ENCODE data around the gene KRTAP4-7.
A peak's percentile ranks its signal among the peaks of the same experiment; 100 is the strongest.
"Not testable (repeated sequence)": the region's sequence is repeated elsewhere in the genome, so short reads cannot be mapped to it uniquely, and the experiment has no call there.

Gene KRTAP4-7

DNA sequence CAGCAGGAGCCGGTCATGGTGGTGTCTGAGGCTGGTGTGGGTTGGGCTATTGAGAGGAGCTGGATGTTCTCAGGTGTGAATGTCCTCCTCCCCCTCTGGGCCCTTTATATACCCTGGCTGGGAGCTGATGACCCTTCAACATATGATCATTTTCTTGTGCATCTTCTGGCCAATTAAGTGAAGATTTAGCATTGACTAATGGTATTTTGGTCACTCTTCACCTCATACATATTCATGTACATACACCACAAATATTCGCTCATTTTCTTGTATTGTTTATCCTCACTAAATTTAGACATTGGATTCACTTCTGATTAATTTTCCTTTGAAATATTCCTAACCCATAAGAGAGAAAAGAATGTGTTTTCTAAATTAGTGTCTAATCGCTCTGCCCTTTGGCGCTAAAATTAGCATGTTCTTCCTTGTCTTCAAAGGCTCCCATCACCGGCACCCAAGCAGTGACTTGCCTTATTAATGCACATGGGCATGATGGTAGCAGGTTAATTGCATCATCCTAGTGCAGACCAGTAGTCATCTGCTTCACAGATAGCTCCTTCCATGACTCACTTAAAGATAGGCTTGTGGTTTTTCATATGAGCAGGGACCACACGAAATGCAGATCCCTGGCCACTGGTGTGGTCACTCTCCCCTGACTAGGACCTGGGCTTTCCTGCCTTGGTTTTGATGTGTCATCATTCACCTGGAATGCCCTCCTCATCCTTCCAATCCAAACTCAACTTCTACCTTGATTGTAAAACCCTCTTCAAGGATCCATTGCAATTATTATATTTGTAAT is 17.9 kb upstream of the KRTAP4-7 start, which contains the start of gene KRTAP2-4:
TSS of gene KRTAP2-4 (minus strand) at position 51 of the 796 bp plus-strand sequence. CDS start at position 17, 34 bp downstream.
- peak in 1 of 2 donors; percentile 3 for DNase-seq

DNA sequence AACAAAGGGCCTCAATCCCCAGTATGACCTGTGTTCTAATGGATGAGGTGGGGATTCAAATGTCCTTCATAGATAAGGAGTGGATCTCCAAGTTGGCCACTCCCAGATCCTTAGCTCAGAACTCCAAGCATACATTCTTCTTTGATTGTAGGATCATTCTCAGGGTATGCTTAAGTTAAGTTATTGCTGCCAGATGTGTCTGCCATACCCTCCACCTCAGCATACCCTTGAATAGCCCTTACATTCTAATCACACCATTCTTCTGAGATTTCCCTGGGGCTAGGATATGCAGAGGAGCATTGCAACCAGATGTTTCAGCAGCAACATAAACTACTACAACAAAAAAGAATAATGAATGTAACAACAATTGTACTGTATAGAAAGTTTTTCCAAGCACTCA is 16.7 kb upstream of the KRTAP4-7 start:
- DNase-seq: no peak

DNA sequence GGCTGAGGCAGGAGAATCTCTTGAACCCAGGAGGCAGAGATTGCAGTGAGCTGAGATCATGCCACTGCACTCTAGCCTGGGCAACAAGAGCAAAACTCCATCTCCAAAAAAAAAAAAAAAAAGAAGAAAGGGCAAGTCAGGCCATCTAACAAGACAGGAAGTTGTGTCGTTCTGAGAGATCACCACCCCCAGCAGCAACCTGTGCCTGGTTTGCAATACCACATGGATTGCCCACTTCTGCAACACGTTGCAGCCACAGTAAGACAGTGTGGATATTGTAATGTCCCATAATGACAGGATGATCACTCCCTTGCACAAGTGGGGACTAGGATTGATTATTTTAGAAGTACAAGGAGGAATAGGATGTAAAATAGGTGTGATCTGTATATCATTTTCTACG is 14.9 kb upstream of the KRTAP4-7 start:
- DNase-seq: no peak

DNA sequence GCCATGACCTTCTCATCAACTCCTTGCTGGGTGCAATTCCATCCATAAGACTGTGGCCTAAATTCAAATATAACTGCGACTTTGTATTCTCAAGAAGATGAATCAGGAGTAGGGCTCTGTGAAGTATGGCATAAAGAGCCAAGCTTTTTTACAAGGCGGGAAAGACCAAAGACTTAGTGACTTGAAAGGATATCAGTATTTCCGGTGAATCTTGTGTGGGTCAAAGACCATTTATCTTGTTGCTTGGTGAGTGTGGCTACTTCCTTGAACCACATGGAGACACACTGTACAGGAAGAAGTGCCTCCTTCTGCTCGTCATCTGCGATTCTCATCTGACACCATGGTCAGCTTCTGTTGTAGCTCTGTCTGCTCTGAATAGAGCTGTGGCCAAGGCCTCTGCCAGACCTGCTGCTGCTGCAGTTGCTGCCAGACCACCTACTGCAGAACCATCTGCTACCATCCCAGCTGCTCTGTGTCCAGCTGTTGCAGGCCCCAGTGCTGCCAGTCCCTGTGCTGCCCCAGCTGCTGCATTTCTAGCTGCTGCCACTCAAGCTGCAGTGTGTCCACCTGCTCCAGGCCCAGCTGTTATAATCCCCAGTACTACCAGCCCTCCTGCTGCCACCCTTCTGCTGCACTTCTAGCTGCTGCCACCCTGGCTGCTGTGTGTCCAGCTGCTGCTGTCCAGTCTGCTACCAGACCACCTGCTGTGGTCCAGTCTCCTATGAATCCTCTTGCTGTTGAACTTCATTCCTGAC is 12.2 kb upstream of the KRTAP4-7 start:
- no peak for DNase-seq

DNA sequence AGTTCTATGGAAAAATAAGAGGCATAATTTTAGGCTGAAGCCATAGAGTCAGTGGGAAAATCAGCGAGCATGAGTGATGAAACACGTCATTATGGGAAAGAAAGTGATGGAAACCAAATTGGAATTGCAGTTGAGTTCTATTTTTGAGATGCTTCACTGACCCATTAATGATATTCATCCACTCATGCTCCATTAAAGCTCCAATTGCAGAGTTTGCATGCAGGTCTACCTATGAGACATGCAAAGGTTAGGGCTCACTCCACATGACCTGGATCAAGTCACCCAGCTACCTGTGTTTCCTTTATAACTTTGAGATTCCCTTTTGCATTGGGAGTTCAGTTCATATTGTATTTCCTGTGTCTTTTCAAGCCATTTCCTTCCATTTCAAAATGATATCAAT is 10.3 kb upstream of the KRTAP4-7 start:
- no peak for DNase-seq

DNA sequence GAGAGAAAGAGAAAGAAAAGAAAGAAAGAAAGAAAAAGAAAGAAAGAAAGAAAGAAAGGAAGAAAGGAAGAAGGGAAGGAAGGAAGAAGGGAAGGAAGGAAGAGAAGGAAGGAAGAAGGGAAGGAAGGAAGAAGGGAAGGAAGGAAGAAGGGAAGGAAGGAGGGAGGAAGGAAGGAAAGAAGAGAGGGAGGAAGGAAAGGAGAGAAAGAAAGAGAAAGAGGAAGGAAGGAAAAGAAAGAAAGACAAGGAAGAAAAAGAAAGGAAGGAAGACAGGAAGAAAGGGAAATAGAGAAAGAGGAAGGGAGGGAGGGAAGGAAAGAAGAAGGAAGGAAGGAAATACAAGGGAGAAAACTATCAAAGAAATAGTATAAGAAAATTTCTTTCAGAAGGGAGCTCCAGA is 7.2 kb upstream of the KRTAP4-7 start:
- DNase-seq: no peak

DNA sequence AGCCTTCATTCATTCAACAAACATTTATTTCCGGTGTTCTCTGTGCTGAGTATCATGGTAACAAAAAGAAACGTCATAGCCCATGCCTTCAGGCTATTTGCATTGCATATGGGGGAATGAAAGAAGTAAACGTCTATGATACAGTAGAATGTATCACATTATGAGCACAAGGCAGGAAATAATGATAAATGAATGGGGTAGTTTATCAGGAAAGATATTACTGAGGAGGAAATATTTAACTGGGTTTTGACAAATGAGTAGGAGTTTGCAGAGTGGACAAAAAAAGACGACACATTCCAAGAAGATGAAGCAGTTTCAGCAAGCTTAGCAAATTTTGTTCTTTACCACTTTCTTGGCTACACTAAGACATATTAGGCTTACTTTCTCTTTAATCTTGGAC is 1.3 kb upstream of the KRTAP4-7 start:
- DNase-seq: no peak

DNA sequence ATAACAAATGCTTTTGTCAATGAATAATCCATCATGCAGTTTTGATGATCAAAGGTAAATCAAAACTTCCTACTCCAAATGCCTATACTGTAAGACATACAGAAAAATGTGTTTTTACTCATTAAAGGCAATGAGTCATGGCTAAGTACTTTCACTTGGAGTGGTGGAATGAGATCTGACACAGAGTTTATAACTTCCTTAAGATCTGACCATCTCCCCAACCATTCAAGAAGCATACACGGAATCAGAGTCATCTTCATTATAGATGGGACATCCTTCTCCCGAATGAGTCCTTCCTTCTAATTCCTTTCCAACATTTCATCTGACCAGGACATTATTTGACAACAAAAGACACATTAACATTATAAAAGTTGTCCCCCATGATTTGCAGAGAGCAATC is 523 bp upstream of the KRTAP4-7 start:
- not testable (repeated sequence) for DNase-seq

DNA sequence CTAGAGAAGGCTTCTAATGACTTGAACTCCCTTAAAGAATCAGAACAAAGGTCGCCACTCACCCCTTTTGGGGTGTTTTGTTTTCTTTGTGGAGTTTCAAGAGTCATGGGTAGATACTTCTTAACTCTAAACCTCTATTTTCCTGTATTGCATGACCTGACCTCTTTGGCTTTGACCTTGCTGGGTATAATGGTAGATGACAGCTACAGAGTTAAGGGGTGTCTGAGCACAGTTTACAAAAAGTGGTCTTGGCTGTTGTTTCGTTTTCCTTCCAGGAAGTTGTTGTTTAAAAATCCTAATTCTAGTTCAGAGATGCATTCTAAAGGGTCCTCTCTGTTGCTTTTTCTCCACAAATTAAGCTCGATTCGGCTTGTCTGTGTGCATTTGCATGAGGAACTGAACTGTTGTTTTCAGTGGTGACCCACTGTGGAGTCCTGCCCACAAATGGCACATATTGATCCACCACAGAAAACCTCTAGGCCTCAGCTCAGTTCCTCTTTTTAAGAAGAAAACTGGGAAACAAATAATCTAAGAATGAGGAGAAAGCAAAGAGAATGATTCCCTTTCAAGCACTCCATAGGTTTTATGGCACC is 4.9 kb downstream of the KRTAP4-7 start:
- not testable (repeated sequence) for DNase-seq

DNA sequence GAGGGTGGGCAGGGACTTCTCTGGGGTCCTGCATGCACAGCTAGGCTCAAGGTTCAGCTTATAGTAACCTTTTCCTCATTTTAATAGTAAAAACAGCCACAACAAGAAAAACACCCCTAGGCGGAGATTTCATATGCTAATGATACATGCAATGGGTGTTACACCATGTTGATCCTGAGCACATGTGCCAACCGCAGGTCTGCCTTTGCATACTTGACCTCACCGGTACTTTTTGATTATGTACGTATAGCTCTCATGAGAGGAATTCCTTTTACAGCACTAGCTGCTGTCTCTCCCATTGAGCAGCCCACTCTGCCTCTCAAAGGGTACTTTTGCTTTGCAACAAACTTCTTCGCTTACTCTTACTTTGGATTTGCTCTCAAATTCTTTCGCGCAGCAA is 12.1 kb downstream of the KRTAP4-7 start:
- no peak for DNase-seq

DNA sequence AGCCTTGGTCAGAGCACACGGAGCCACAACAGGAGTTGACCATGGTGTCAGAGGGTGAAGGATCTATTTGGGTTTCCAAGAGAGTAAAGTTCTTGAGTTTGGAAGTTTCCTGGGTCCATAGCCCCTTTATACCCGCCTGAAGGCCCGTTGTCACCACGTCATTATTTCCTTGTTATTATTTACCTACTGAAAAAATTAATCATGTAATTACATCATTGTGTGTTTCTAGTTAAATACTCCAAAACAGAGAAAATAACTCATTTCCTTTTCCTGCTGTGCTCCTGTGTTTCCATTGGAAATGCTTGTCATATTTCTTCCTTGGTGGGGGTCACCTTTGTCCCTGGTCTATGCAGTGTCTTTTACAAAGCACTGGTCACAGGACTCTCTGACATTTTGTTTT is 14.1 kb downstream of the KRTAP4-7 start, which contains the start of gene KRTAP4-8:
TSS of gene KRTAP4-8 (minus strand) at position 101 of the 400 bp plus-strand sequence. CDS start at position 43, 58 bp downstream.
- no peak for DNase-seq

DNA sequence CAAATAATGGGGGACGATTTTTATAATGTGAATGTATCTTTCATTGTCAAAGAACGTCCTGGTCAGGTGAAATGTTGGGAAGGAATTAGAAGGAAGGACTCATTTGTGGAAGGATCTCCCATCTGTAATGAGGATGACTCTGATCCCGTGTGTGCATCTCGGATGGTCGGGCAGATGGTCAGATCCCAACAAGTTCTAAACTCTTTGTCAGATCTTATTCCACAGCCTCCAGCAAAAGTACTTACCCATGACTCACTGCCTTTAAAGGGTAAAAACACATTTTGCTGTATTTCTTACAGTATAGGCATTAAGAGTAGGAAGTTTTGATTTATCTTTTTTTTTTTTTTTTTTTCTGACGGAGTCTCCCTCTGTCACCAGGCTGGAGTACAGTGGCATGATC is 14.5 kb downstream of the KRTAP4-7 start:
- DNase-seq: no peak

DNA sequence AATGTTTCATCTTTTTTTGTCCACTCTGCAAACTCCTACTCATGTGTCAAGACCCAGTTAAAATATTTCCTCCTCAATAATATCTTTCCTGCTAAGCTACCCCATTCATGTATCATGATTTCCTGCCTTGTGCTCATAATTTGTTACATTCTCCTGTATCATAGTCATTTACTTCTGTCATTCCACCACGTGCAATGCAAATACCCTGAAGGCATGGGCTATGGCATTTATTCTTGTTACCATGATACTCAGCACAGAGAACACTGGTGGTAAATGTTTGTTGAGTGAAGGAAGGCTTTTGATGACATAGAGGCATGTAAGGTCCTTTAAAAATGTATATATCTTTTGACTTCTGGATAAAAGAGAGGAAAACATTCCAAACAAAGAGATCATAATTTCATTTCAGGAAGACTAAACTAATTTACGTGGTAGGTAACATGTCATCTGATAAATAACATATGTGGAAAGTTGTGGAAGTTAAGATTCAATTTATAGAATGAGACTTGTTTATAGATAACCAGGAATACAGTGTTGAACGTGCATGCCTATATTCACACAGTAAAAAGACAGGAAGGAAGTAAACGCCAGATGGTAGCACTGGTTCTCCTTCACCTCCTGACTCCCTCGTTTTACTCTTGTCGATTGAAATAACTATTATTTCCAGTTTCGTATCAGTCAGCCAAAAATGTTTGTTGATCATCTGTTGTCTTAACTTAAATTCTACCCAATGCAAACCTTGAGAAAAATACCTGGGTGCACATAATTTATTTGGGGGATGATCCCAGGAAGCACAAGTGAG is 15.9 kb downstream of the KRTAP4-7 start:
- DNase-seq: not testable (repeated sequence)

DNA sequence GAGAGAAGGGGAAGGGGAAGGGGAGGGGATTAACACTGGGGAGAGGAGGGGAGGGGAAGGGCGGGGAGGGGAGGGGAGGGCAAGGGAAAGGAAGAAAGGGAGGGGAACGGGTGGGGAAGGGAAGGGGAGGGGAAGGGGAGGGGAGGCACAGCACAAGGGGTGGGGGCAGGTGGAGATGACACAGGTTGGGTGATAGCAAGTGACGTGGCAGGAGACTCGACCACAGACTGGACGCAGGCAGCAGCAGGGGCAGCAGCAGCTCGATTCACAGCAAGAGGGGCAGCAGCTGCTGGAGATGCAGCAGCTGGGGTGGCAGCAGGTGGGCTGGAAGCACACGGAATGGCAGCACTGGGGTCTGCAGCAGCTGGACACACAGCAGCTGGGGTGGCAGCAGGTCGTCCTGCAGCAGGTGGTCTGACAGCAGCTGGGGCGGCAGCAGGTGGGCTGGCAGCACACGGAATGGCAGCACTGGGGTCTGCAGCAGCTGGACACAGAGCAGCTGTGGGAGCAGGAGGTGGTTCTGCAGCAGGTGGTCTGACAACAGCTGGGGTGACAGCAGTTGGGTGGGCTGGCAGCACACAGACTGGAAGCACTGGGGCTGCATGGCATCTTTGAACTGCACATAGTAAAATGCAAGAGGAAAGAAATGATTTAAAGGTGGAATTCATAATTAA is 17.8 kb downstream of the KRTAP4-7 start, which contains the start of gene KRTAP4-16:
TSS of gene KRTAP4-16 (minus strand) at position 624 of the 674 bp plus-strand sequence. CDS start at position 624, 0 bp downstream.
- no peak for DNase-seq

DNA sequence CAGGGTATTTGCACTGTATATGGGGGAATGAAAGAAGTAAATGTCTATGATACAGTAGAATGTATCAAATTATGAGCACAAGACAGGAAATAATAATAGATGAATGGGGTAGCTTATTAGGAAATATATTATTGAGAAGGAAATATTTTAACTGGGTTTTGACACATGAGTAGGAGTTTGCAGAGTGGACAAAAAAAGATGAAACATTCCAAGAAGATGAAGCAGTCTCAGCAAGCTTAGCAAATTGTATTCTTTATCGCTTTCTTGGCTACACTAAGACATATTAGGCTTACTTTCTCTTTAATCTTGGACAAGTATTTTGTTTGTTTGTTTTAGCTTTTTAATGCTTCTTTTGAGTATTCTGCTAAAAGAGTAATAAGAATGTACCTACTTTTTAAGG is 19.9 kb downstream of the KRTAP4-7 start:
- DNase-seq: no peak

DNA sequence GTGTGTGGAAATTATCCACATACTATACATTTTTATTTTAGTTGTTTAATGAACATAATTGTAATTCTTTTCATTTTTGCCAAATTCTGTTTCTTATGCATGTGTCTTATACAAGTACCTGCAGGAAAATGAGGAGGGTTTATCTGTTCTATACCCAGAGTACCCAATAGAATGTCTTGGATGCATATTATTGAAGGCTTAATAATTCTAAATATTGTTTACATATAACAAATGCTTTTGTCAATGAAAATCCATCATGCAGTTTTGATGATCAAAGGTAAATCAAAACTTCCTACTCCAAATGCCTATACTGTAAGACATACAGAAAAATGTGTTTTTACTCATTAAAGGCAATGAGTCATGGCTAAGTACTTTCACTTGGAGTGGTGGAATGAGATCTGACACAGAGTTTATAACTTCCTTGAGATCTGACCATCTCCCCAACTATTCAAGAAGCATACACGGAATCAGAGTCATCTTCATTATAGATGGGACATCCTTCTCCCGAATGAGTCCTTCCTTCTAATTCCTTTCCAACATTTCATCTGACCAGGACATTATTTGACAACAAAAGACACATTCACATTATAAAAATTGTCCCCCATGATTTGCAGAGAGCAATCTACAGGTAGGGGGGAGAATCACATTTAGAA is 20.6 kb downstream of the KRTAP4-7 start:
- not testable (repeated sequence) for DNase-seq

DNA sequence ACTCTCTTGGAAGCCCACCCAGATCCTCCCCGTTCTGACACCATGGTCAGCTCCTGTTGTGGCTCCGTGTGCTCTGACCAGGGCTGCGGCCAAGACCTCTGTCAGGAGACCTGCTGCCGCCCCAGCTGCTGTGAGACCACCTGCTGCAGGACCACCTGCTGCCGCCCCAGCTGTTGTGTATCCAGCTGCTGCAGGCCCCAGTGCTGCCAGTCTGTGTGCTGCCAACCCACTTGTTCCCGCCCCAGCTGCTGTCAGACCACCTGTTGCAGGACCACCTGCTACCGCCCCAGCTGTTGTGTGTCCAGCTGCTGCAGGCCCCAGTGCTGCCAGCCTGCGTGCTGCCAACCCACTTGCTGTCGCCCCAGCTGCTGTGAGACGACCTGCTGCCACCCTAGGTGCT is 21.4 kb downstream of the KRTAP4-7 start, which contains the start of gene KRTAP4-9:
TSS of gene KRTAP4-9 (plus strand) at position 43 of the 400 bp plus-strand sequence. CDS start at position 43, 0 bp downstream.
- not testable (repeated sequence) for DNase-seq

DNA sequence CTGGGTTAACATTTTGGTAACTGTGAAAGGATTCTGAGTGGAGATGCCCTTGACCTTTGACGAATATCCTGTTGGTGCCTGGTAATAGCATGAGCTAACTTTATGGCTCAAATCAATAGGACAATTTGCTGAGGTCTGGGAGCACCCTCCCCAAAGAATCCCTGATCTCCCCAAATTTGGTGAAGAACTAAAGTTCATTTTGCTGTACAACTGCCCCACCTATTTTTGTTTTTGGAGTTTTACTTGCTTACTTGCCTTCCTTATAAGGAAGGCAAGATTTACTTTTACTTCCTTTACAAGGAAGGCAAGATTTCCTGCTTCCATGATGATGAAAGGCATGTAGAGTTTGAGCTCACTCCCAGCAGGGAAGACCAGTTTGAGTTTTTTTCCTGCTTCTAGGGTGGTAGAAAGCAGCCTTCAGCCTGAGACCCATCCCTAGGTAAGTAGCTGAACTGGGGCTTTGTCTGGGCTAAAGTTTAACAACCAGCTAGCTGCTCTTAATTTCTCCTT is 24.0 kb downstream of the KRTAP4-7 start:
- DNase-seq: no peak

DNA sequence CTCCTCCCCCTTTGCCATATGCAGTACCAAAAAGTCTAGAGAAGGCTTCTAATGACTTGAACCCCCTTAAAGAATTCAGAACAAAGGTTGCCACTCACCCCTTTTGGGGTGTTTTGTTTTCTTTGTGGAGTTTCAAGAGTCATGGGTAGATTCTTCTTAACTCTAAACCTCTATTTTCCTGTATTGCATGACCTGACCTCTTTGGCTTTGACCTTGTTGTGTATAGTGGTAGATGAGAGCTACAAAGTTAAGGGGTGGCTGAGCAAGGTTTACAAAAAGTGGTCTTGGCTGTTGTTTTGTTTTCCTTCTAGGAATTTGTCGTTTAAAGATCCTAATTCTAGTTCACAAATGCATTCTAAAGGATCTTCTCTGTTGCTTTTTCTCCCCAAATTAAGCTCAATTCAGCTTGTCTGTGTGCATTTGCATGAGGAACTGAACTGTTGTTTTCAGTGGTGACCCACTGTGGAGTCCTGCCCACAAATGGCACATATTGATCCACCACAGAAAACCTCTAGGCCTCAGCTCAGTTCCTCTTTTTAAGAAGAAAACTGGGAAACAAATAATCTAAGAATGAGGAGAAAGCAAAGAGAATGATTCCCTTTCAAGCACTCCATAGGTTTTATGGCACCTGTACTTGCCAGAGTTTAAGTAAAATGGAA is 24.9 kb downstream of the KRTAP4-7 start:
- not testable (repeated sequence) for DNase-seq

DNA sequence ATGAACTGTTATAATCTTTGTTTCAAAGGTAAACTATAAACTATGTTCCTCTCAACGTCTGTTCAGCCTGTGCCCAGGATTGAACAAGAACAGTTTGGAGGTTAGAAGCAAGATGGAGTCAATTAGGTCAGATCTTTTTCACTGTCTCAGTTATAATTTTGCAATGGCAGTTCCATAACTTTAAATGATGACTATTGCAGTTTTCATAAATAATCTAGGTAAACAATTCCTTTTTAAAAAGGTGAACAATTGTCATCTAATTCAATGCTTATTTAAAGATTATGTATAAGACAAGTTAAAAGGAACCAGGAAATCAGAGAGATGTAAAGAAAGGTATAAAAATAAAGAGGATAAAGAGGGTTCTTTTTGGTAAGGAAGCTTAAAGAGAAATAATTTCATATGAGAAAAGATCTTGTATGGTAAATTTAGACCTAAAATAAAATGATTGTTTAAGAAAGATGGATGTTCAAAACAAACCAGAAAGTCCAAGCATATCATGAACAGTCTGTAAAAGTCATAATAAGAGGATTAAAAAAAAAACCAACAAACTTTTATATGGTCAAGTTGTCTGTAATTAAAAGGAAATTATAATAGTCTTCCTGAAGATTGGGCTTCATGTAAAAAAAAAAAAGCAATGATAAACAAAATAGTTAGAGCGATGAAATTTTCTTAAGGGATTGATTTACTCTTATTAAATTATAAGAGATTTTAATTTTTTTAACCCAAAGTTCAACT is 27.4 kb downstream of the KRTAP4-7 start:
- DNase-seq: no peak

Measured in inflammatory macrophage treated with lipopolysaccharide for 1 hour (primary cell).